ENCODE measurements around the gene NRXN3. TPM values are rescaled to one million over a fixed set of nuclear protein-coding genes. Genes with fewer than 3 reads are reported as not detected.

The NRXN3 gene
- total and polyA plus RNA-seq, 2 experiments from 2014 or later = 1.0 to 1.8 TPM

- no peaks in the 10 kb centered on the region for H3K27me3 ChIP-seq (ENCODE audit: insufficient read depth)
- H3K36me3 ChIP-seq (ENCODE audit: insufficient read depth) = no peaks in the 10 kb centered on the region
- no peaks in the 10 kb centered on the region for H3K9me2 ChIP-seq (ENCODE audit: insufficient read depth)
- Mint-ChIP-seq H3K27me3 (ENCODE audit: insufficient read depth, low read depth, poor library complexity) (peaks cover 6% of the 10 kb centered on the region), H3K27ac (no peak overlapping the region), H3K9me3 (no peaks in the 10 kb centered on the region; the same call in 2 of the 3 replicates), H3K4me3 (peak overlapping the region; percentile 32; the same call in 1 of the 3 replicates), H3K4me1 (peaks cover 7% of the 10 kb centered on the region), H3K36me3 (ENCODE audit: low read depth) (no peaks in the 10 kb centered on the region)
- TF ChIP-seq, protein P1, sequence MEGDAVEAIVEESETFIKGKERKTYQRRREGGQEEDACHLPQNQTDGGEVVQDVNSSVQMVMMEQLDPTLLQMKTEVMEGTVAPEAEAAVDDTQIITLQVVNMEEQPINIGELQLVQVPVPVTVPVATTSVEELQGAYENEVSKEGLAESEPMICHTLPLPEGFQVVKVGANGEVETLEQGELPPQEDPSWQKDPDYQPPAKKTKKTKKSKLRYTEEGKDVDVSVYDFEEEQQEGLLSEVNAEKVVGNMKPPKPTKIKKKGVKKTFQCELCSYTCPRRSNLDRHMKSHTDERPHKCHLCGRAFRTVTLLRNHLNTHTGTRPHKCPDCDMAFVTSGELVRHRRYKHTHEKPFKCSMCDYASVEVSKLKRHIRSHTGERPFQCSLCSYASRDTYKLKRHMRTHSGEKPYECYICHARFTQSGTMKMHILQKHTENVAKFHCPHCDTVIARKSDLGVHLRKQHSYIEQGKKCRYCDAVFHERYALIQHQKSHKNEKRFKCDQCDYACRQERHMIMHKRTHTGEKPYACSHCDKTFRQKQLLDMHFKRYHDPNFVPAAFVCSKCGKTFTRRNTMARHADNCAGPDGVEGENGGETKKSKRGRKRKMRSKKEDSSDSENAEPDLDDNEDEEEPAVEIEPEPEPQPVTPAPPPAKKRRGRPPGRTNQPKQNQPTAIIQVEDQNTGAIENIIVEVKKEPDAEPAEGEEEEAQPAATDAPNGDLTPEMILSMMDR (conservative IDR thresholded peaks at IDR 0.05; ENCODE audit: low read depth in 2 of 2) = peak; percentile 93 to 97
- TF ChIP-seq CREB1 (CRISPR knock-in tag; IDR thresholded peaks at IDR 0.05; ENCODE audit: low read depth) (peak; percentile 55; the same call in 1 of the 2 replicates), ETS1 (IDR thresholded peaks at IDR 0.05) (no peak)
- H4K20me1 ChIP-seq (replicated peaks; ENCODE audit: insufficient read depth) = no peaks in the 10 kb centered on the region; the same call in 1 of the 2 replicates
- no peak overlapping the region for H3K27ac ChIP-seq (ENCODE audit: low read depth)
- H3F3A ChIP-seq (replicated peaks; ENCODE audit: low read depth) = no peaks in the 10 kb centered on the region
- ATAC-seq = peak; percentile 98
- no peaks in the 10 kb centered on the region for H3K4me1 ChIP-seq (ENCODE audit: insufficient read depth)
- H3K79me2 ChIP-seq (replicated peaks; ENCODE audit: insufficient read depth) = no peaks in the 10 kb centered on the region
- H3K4me3 ChIP-seq = no peak overlapping the region
- DNase-seq (ENCODE audit: low spot score) = peak; percentile 89
- H3K4me2 ChIP-seq = peak overlapping the region; percentile 52
- H2AFZ ChIP-seq = peak overlapping the region; percentile 92
Observed at GRCh38 chr14:78598046-78598920, 428.1 kb downstream of the NRXN3 start.

DNA sequence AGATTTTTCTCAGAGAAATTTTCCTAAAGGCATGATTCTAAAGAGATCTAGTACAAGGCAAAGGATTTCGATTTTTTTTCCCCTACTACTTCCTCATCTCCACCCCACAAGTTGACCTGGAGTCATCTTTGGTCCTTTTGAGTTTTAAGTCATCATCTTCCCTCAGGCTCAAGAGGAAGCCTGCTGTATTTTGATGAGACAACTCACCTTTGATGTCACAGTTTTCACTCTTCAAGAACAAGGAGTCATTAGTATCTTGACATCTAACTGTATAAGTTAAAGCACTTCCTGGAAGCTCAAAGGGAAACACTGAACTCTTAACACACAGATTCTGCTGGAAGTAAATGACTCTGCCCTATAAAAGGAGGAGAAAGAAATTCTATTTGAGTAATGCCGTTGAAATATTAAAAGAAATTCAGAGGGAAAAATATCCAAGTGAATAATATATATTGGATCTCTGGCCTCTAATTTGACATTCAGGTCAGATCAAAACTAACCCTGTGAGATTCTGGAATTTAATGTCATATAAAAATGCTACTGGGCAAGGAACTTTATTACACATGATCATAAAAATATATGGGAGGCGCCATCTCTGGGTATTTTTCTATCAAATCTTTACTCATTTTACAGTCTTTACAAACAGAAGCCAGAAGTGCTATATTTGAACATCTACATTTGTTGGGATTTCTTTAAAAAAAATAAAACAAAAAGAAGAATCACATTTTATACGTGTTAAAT is 435.0 kb downstream of the NRXN3 start:
- no peak overlapping the region for H3K4me3 Mint-ChIP-seq
- no peak overlapping the region for H3K27ac ChIP-seq (ENCODE audit: low read depth)
- no peak overlapping the region for H3K4me3 ChIP-seq
- no peak for TF ChIP-seq ZNF331 (CRISPR knock-in tag; IDR thresholded peaks at IDR 0.05; ENCODE audit: low read depth)
- no peak for TF ChIP-seq EZH2phosphoT487 (IDR thresholded peaks at IDR 0.05; ENCODE audit: unreplicated experiment)
- no peak for TF ChIP-seq ETS1 (IDR thresholded peaks at IDR 0.05)
- TF ChIP-seq JUNB (IDR thresholded peaks at IDR 0.05; ENCODE audit: unreplicated experiment) = no peak
- TF ChIP-seq NANOG (IDR thresholded peaks at IDR 0.05; ENCODE audit: borderline replicate concordance) = no peak
- TF ChIP-seq ZNF114 (CRISPR knock-in tag; IDR thresholded peaks at IDR 0.05) = no peak
- ATAC-seq (no peak), DNase-seq (ENCODE audit: low spot score) (no peak)
- H3K36me3 ChIP-seq (ENCODE audit: insufficient read depth) = no peaks in the 10 kb centered on the region
- H3K9me3 Mint-ChIP-seq = no peaks in the 10 kb centered on the region; the same call in 2 of the 3 replicates
- H4K20me1 ChIP-seq (replicated peaks; ENCODE audit: insufficient read depth) = no peaks in the 10 kb centered on the region
- H3K27me3 ChIP-seq (ENCODE audit: insufficient read depth) = no peaks in the 10 kb centered on the region
- H3K4me2 ChIP-seq = no peak overlapping the region
- no peaks in the 10 kb centered on the region for H3F3A ChIP-seq (replicated peaks; ENCODE audit: low read depth)
- no peaks in the 10 kb centered on the region for H3K79me2 ChIP-seq (replicated peaks; ENCODE audit: insufficient read depth)
- no peaks in the 10 kb centered on the region for H3K9me2 ChIP-seq (ENCODE audit: insufficient read depth)
- peaks cover 4% of the 10 kb centered on the region for H3K27me3 Mint-ChIP-seq (ENCODE audit: insufficient read depth, low read depth, poor library complexity)
- H3K27ac Mint-ChIP-seq = no peak overlapping the region
- H3K4me1 Mint-ChIP-seq = peaks cover 7% of the 10 kb centered on the region; the same call in 2 of the 3 replicates
- H2AFZ ChIP-seq = no peak overlapping the region
- no peaks in the 10 kb centered on the region for H3K4me1 ChIP-seq (ENCODE audit: insufficient read depth)
- H3K36me3 Mint-ChIP-seq (ENCODE audit: low read depth) = no peaks in the 10 kb centered on the region

All from GM23338 (cell line).